Hematopoietic multipotent progenitor cell treated with erythropoietin and hydrocortisone succinate and interleukin-3 and kit ligand, for 8 days (in vitro differentiated cells): ENCODE measurements around the gene CCDC3.

Source experiments
- DNase-seq: peaks from one replicate; pipeline ENCODE4 v3.0.0-alpha.2; 2015

CCDC3 gene

DNA sequence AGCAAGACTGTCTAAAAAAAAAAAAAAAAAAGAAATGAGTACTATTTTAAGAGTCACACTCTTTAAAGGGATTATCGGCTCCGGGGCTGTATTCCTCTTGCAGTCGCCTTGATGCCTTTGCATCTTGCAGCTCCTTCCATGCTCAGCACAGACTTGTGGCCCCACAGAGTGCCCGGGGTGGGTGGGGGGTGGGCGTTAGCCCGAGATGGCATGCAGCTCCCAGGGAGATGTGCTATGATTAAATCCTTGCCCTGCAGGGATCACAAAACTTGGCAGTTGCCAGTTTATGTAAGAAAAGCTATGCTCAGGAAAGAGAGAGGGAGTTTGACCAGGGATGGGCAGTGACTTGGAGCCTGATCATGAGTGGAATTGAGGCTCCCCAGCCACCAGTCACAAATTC is 81.9 kb downstream of the CCDC3 start:
- no peak for DNase-seq

GRCh38 chr10:12916587-12916986 is 84.9 kb downstream of the CCDC3 start:
- DNase-seq = no peak

DNA sequence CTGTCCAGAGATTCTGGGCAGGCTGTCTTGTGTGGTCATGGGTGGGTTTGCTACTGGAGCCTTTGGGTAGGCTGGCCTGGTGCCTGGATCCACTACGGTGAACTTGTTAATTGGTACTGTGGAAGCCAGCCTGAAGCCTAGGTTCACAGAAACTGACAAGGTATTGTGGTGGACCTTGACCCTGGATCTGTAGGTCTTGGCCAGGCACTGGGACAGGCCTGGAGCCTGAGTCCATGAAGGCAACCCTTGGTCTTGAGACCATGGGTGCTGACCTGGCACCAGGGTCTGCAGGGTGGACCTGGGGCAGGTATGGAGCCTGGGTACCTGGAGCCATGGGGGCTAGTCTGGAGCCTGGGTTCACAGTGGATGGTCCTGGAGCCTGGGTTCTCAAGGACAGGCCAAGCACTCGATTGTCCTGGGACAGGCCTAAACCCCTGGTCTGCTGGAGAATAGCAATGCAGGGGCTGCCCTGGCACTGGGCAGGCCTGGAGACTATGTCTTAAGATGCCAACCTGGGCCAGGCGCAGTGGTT is 85.8 kb downstream of the CCDC3 start:
- DNase-seq = no peak

DNA sequence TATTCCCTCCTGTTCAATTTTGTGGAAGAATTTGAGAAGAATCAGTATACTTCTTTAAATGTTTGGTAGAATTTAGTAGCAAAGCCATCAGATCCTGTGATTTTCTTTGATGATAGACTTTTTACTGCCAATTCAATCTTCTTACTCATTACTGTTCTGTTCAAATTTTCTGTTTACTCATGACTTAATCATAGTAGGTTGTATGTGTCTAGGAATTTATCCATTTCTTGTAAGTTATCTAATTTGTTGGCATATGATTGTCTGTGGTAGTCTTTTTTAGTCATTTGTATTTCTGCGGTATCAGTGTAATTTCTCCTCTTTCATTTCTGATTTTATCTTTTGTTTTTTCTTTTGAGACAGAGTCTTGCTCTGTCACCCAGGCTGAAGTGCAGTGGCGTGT is 87.4 kb downstream of the CCDC3 start:
- DNase-seq = no peak

- DNase-seq = no peak
Observed at GRCh38 chr10:12911795-12912194, 89.7 kb downstream of the CCDC3 start.

DNA sequence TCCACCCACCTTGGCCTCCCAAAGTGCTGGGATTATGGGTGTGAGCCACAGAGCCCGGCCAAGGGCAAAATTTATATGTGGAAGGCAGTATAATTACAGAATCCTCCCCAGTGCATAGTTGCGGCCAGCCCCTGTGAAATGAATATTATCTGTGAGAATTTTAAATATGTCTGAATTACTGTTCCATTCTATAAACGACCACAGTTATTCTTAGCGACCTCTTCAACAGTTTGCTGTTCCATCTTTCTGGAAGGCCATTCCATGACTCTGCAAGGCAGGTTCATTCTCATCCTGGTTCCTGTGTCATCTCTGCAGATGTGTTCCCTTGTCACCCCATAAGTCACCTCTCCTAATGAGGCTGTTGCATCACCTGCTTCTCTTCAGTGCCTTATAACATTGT is 90.7 kb downstream of the CCDC3 start:
- no peak for DNase-seq

- no peak for DNase-seq
Observed at GRCh38 chr10:12909836-12910185, 91.7 kb downstream of the CCDC3 start.

GRCh38 chr10:12909182-12909835 is 92.2 kb downstream of the CCDC3 start:
- DNase-seq = no peak

DNA sequence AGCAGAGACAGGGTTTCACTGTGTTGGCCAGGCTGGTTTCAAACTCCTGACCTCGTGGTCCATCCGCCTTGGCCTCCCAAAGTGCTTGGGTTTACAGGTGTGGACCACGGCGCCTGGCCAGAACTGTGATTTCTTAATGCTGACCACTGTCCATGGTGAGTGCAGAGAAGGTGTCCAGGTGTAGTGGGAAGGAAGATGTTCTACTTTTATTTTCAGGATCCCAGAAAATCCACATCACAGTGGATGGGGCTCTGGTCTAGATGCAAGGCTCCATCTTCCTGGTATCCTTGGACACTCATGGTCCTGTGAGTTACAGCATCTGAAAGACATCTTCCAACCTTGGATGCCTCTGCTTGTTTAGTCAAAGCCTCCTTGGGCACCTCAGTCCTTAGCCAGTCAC is 92.7 kb downstream of the CCDC3 start:
- no peak for DNase-seq

DNA sequence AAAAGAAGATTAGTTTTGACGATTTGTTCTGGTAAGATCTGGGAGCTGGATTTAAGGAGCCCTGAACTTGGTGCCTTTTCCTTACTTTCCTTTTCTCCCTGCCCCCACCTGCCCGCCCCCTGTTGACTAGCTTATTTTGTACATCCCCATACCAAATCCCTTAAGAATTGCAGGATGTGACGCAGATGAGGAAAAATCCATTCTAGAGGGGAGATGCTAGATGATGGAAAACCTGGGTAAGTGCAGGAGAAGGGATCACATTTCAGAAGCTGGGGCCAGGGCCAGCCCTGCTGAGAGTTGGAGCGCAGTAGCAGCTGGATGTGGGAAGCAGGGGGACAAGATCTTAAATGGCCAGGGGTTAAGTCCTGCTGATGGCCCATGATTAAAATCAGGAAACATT is 93.9 kb downstream of the CCDC3 start:
- DNase-seq = no peak

GRCh38 chr10:12906051-12906541 is 95.4 kb downstream of the CCDC3 start:
- no peak for DNase-seq

DNA sequence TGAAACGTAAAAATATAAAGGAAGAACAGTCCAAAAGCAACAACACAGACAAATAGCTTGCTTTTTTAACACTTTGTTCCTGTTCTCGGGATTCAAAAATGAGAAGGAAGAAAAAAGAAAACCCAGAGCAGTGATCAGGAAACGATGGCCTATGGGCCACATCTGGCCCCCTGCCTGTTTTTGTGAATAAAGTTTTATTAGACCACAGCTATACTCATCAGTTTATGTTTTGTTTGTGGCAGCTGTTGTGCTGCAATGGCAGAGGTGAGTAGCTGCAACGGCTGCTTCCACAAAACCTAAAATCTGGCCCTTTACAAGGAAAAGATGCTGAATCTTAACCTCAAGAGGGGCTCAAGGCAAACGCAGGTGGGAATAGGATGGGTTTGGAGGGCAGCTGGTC is 96.4 kb downstream of the CCDC3 start:
- DNase-seq = no peak

GRCh38 chr10:12902851-12903358 is 98.6 kb downstream of the CCDC3 start:
- DNase-seq = no peak

- peak; percentile 60 for DNase-seq
Observed at GRCh38 chr10:12902135-12902572, 99.4 kb downstream of the CCDC3 start.

GRCh38 chr10:12899546-12899945 is 102.0 kb downstream of the CCDC3 start:
- DNase-seq = no peak

DNA sequence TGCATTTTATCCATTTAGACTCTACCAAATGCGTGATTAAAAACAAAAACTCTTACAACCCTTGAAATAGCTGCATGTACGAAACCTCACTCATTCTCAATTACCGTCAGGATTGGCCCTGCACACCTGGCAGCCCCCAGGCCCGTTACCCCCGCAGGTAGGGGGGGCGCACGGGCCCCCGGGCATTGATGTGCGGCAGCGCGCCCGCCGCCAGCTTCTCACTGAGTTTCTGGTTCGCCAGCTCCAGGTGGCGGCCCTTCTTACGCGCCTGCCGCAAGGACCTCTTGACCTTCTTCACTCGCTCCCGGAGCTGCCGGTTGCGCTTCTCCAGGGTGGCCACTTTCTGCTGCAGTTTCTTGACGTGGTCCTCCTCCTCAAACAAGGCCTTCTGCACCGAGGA is 103.2 kb downstream of the CCDC3 start:
- no peak for DNase-seq

DNA sequence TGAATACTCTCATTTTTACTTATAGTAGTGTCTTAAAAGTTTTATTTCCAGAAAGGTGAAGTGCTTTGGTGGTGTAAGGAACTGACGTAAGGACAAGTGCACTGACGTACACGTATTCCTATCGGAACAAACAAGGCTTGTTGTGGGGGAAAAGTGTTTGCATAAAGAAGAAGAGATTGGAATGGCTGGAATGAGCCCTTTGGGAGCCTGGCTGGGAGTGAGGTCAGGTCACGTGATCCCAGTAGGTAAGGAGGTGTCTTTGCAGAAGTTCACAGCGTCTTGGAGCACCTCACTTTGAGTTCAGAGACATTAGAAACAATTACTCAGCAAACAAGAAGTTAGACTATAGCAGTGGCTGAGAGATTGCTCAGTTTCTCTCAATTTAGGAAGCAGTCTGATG is 104.2 kb downstream of the CCDC3 start:
- no peak for DNase-seq

DNA sequence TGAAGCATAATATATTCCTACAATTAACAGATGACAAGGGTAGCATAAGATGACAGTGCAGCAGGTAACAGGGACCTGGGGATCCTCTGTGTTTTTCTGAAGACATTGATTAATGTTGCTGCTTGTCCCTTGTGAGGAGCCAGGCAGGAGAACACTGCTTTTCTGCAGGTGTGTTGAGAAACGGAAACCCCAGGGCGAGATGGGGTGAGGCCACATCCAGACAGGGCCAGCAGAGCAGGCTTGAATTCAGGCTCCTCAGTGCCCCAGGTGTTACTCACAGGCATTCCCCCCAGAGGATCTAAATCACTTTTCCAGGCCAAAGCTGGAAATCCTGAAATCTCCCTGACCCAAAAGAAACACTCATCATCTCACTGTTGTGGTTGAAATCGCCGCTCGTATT is 105.3 kb downstream of the CCDC3 start:
- no peak for DNase-seq

- no peak for DNase-seq
Observed at GRCh38 chr10:12892924-12893323, 108.6 kb downstream of the CCDC3 start.

- no peak for DNase-seq
Observed at GRCh38 chr10:12890958-12891357, 110.6 kb downstream of the CCDC3 start.

GRCh38 chr10:12888470-12888869 is 113.0 kb downstream of the CCDC3 start:
- no peak for DNase-seq

GRCh38 chr10:12887780-12888179 is 113.7 kb downstream of the CCDC3 start:
- DNase-seq = no peak

DNA sequence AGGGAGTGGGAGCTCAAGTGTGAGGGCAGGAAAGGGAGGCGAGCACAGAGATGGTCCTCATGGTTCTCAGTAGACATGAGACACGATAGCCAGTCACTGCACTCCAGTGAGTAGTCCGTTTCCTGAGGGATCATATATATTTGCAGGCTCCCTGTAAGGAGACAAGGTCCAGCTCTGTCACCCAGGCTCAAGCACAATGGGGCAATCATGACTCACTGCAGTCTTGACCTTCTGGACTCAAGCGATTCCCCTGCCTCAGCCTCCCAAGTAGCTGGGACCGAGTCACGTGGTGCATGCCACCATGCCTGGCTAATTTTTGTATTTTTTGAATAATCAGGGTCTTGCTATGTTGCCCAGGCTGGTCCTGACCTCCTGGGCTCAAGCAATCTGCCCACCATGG is 116.7 kb downstream of the CCDC3 start:
- DNase-seq = no peak

DNA sequence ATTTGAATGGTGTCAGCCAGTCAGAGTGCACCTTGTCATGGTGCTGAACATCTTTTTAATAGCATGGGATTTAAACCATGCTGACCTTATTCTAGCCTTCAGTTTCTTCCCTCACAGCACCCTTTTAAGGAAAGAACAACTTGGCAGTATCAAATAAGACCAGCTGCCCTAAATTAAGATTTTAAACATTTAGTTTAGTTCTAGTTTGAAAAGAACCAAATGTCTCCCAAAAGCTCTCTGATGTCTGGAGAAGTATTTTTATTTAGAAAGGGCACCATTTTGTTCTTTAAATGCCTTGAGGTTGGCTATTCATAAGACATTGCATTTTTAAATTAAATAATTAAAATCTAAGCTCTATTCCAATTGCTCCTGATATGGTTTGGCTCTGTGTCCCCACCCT is 121.1 kb downstream of the CCDC3 start:
- no peak for DNase-seq

GRCh38 chr10:12877150-12877549 is 124.4 kb downstream of the CCDC3 start:
- DNase-seq = no peak
